ENCODE measurements around the gene MXD1. TPM values are rescaled to one million over a fixed set of nuclear protein-coding genes. Genes with fewer than 3 reads are reported as not detected.
A peak's percentile ranks its signal among the peaks of the same experiment; 100 is the strongest.

The MXD1 gene
- total and polyA plus RNA-seq, 9 of the 15 experiments (the other 6 are each of a cell fraction or from before 2014, with no cell fraction given) = 6.7 to 35.9 (median 11.0) TPM

- FAIRE-seq = no peak
- intact Hi-C loops (cut with micrococcal nuclease) = no loop called here
- POLR2A ChIA-PET = interaction anchor here (0.7 kb wide), 1 partner anchor 196 kb away, joined by 3 read pairs; no protein-coding TSS in a partner anchor
These were observed 25.6 kb upstream of the MXD1 start for GRCh38 chr2:69889302-69889701.

GRCh38 chr2:69890881-69891280 is 24.0 kb upstream of the MXD1 start:
- no peak overlapping the region for H3K4me2 ChIP-seq (ENCODE audit: insufficient read depth, low read length)
- DNase-seq (ENCODE audit: extremely low read depth in 1 of 4, low spot score in 3 of 4) (no peak), FAIRE-seq (no peak), ATAC-seq (no peak)
- in situ Hi-C loops (cut with MboI) (no loop called here), intact Hi-C loops (cut with micrococcal nuclease) (loop anchor here (5.0 to 10.0 kb wide), 2 partner anchors 66 to 169 kb away; partner anchors contain the start of gene GMCL1)
- H3K36me3 ChIP-seq (ENCODE audit: control insufficient read depth, insufficient read depth, low read length) = peaks cover 6% of the 10 kb centered on the region; the same call in 1 of the 3 replicates
- H3K9me3 ChIP-seq (replicated peaks; ENCODE audit: control insufficient read depth, insufficient read depth, low read depth, low read length) = no peaks in the 10 kb centered on the region
- no peak overlapping the region for H3K27ac ChIP-seq (ENCODE audit: extremely low read depth, low read depth, low read length)
- H3K27me3 ChIP-seq (ENCODE audit: control insufficient read depth in 2 of 2, insufficient read depth in 2 of 2, low read length in 2 of 2) = no peaks in the 10 kb centered on the region
- BruUV-seq (replicated peaks) = no TSS peak
- H3K4me1 ChIP-seq (replicated peaks in 1 of 2; ENCODE audit: control insufficient read depth in 2 of 2, insufficient read depth in 2 of 2, low read length in 2 of 2) = peaks cover 3 to 7% of the 10 kb centered on the region in 2 experiments; a peak in 4 of 5 replicates
- ChIA-PET CTCF (ENCODE audit: low intra/inter-chr PET ratio) (no interaction called here), POLR2A (no interaction called here)
- no peak overlapping the region for H2AFZ ChIP-seq (ENCODE audit: low read depth, low read length)
- H4K20me1 ChIP-seq (replicated peaks; ENCODE audit: control insufficient read depth, insufficient read depth, low read length) = no peaks in the 10 kb centered on the region
- no peaks in the 10 kb centered on the region for H3K9me1 ChIP-seq (ENCODE audit: control insufficient read depth, insufficient read depth, low read length)
- H3K4me3 ChIP-seq = no peak overlapping the region
- WGBS (ENCODE audit: insufficient coverage, low coverage, missing lambda C conversion rate) = 0% methylated on average over 1 of the region's 1 CpG
- H3K9ac ChIP-seq (ENCODE audit: insufficient read depth in 1 of 2, low read depth in 2 of 2, low read length in 2 of 2) = no peak overlapping the region
- TF ChIP-seq NFRKB (IDR thresholded peaks at IDR 0.05; ENCODE audit: low read depth) (no peak), PYGO2 (tag; IDR thresholded peaks at IDR 0.05) (no peak), ZNF121 (CRISPR knock-in tag; conservative IDR thresholded peaks at IDR 0.05) (no peak), SLC30A9 (CRISPR knock-in tag; IDR thresholded peaks at IDR 0.05) (no peak), E2F1 (CRISPR knock-in tag; IDR thresholded peaks at IDR 0.05) (no peak), MTA2 (IDR thresholded peaks at IDR 0.05; ENCODE audit: low read depth) (no peak), COPS2 (conservative IDR thresholded peaks at IDR 0.05) (no peak), HDAC2 (IDR thresholded peaks at IDR 0.05) (no peak), MAFK (IDR thresholded peaks at IDR 0.05; ENCODE audit: low read length) (no peak), KDM5B (IDR thresholded peaks at IDR 0.05; ENCODE audit: insufficient replicate concordance, low read depth, low read length) (no peak)
- H3K79me2 ChIP-seq (ENCODE audit: control insufficient read depth, insufficient read depth, low read length) = peaks cover 18% of the 10 kb centered on the region

More at GRCh38 chr2:69889302-69889701, 25.6 kb upstream of the MXD1 start:
- BruUV-seq (replicated peaks) = no TSS peak
- Histone ChIP-seq H3K4me1 (replicated peaks in 1 of 2; ENCODE audit: control insufficient read depth in 2 of 2, insufficient read depth in 2 of 2, low read length in 2 of 2) (no peaks in the 10 kb centered on the region; a peak in 1 of 5 replicates), H4K20me1 (replicated peaks; ENCODE audit: control insufficient read depth, insufficient read depth, low read length) (no peaks in the 10 kb centered on the region), H3K4me3 (no peak overlapping the region), H3K9ac (ENCODE audit: insufficient read depth in 1 of 2, low read depth in 2 of 2, low read length in 2 of 2) (no peak overlapping the region), H3K27ac (ENCODE audit: extremely low read depth, low read depth, low read length) (no peak overlapping the region), H2AFZ (ENCODE audit: low read depth, low read length) (no peak overlapping the region), H3K27me3 (ENCODE audit: control insufficient read depth in 2 of 2, insufficient read depth in 2 of 2, low read length in 2 of 2) (no peaks in the 10 kb centered on the region), H3K9me3 (replicated peaks; ENCODE audit: control insufficient read depth, insufficient read depth, low read depth, low read length) (no peaks in the 10 kb centered on the region), H3K4me2 (ENCODE audit: insufficient read depth, low read length) (no peak overlapping the region), H3K79me2 (ENCODE audit: control insufficient read depth, insufficient read depth, low read length) (peaks cover 6% of the 10 kb centered on the region), H3K9me1 (ENCODE audit: control insufficient read depth, insufficient read depth, low read length) (no peaks in the 10 kb centered on the region), H3K36me3 (ENCODE audit: control insufficient read depth, insufficient read depth, low read length) (no peaks in the 10 kb centered on the region)
- CTCF ChIA-PET (ENCODE audit: low intra/inter-chr PET ratio) = no interaction called here
- DNase-seq (ENCODE audit: extremely low read depth in 1 of 4, low spot score in 3 of 4) (no peak), ATAC-seq (no peak)
- in situ Hi-C loops (cut with MboI) = no loop called here
- TF ChIP-seq RBM25 (IDR thresholded peaks at IDR 0.05; ENCODE audit: low read depth, low read length, severe bottlenecking) (peak; percentile 52), STAT5A (IDR thresholded peaks at IDR 0.05; ENCODE audit: borderline replicate concordance, low read length) (no peak)

Data from K562 (cell line).